ENCODE results near the gene PPP6R2. TPM values are rescaled to one million over a fixed set of nuclear protein-coding genes. Genes with fewer than 3 reads are reported as not detected.

PPP6R2 gene
- total and polyA plus RNA-seq, 2 of the 8 experiments (the other 6 are each of a cell fraction or from before 2014, with no cell fraction given), result 25.0 to 32.2 TPM

DNA sequence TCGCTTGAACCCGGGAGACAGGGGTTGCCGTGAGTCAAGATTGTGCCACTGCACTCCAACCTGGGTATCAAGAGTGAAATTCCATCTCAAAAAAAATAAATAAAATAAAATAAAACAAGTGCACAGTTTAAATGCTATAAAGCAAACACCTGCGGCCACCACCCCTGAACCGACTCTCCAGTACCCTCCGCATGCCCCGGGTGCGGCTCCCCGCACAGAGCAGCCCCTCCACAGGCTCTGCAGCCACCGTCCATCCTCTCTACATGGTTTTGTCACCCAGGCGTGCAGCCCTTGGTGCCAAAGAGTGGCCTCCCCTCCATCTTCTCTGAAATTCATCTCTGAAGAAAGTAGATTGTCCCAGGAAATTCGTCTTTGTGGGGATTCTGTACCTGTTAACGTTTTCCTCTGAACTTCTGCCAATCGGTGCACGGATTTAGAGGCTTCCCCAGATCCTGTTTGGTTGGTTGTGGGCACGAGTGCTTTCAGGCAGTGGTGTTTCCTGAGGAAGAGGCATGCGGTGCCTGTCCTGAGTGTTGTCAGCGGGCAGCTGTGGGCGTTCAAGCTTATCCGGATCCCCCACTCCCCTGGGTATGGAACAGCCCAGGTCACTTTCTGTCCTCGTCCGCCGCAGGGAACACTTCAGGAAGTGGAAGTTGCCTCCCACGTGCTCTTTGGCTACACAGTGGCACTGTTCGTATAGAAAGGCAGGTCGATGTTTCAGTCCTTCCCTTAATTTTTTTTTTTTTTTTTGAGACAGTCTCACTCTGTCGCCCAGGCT is 147.6 kb downstream of the PPP6R2 start:
- Histone ChIP-seq H4K20me1 (replicated peaks in 1 of 2; ENCODE audit: control insufficient read depth in 1 of 2, insufficient read depth in 2 of 2, low read length in 2 of 2) (no peaks in the 10 kb centered on the region), H3K14ac (ENCODE audit: insufficient read length) (no peak overlapping the region), H3K23ac (ENCODE audit: insufficient read length) (no peak overlapping the region), H2BK20ac (ENCODE audit: low read length) (no peak overlapping the region), H3K4me1 (replicated peaks in 1 of 4; ENCODE audit: control insufficient read depth in 3 of 4, insufficient read depth in 4 of 4, low read length in 3 of 4) (no peaks in the 10 kb centered on the region; a peak in 1 of 7 replicates), H3K27me3 (replicated peaks in 1 of 4; ENCODE audit: control insufficient read depth in 3 of 4, extremely low read depth in 1 of 4, insufficient read depth in 3 of 4, low read length in 3 of 4) (peaks cover 0 to 2% (median 0%) of the 10 kb centered on the region in 4 experiments; a peak in 1 of 7 replicates), H3K18ac (ENCODE audit: extremely low read depth, low read length) (no peak overlapping the region), H2BK15ac (ENCODE audit: low read length) (no peak overlapping the region), H3K4me3 (ENCODE audit: extremely low read depth in 1 of 4, insufficient read depth in 2 of 4, low read depth in 3 of 4, low read length in 4 of 4) (no peak overlapping the region), H2AFZ (ENCODE audit: low read length) (no peak overlapping the region), H3K9ac (replicated peaks in 1 of 4; ENCODE audit: extremely low read depth in 1 of 4, low read depth in 3 of 4, low read length in 3 of 4) (no peak overlapping the region), H3K4me2 (ENCODE audit: insufficient read depth in 1 of 2, low read depth in 2 of 2, low read length in 2 of 2) (no peak overlapping the region), H3K27ac (ENCODE audit: low read depth, low read length) (no peak overlapping the region), H3K36me3 (ENCODE audit: control insufficient read depth in 2 of 4, insufficient read depth in 4 of 4, low read length in 3 of 4) (no peaks in the 10 kb centered on the region), H3K4ac (replicated peaks; ENCODE audit: insufficient read length, low read depth, low read length) (no peak overlapping the region), H4K5ac (ENCODE audit: insufficient read length, low read depth, low read length) (no peak overlapping the region), H4K8ac (ENCODE audit: extremely low read depth, insufficient read depth, low read length) (no peak overlapping the region), H3K56ac (replicated peaks; ENCODE audit: insufficient read length, low read depth, low read length) (no peak overlapping the region), H2BK120ac (replicated peaks; ENCODE audit: low read depth, low read length) (no peak overlapping the region), H3K23me2 (ENCODE audit: low read depth, low read length) (no peaks in the 10 kb centered on the region), H2BK5ac (ENCODE audit: low read depth, low read length) (no peak overlapping the region), H4K91ac (replicated peaks; ENCODE audit: insufficient read length, low read length) (no peak overlapping the region), H3K79me1 (ENCODE audit: low read depth, low read length) (no peaks in the 10 kb centered on the region), H3K79me2 (ENCODE audit: control insufficient read depth in 1 of 2, insufficient read depth in 2 of 2, low read length in 2 of 2) (no peaks in the 10 kb centered on the region), H2BK12ac (ENCODE audit: low read depth, low read length) (0 out of 2 replicates have a peak overlapping the region, but pooled peaks have one; percentile 27), H2AK5ac (ENCODE audit: low read depth, low read length) (no peak overlapping the region), H3K9me3 (ENCODE audit: insufficient read depth in 2 of 2, low read depth in 1 of 2, low read length in 1 of 2) (no peaks in the 10 kb centered on the region)
- TF ChIP-seq NANOG (IDR thresholded peaks at IDR 0.05; ENCODE audit: insufficient read depth, low read depth, low read length, poor library complexity, severe bottlenecking), result no peak
- no peak for TF ChIP-seq RFX5 (IDR thresholded peaks at IDR 0.05; ENCODE audit: borderline replicate concordance, low read depth, low read length)
- TF ChIP-seq TCF12 (IDR thresholded peaks at IDR 0.05; ENCODE audit: low read depth, low read length), result no peak
- TF ChIP-seq JUND (IDR thresholded peaks at IDR 0.05; ENCODE audit: low read length), result no peak
- TF ChIP-seq TAF7 (optimal IDR thresholded peaks at IDR 0.05; ENCODE audit: borderline replicate concordance, low read depth, low read length), result no peak
- TF ChIP-seq HDAC2 (IDR thresholded peaks at IDR 0.05; ENCODE audit: borderline replicate concordance in 1 of 2, low read depth in 2 of 2, low read length in 2 of 2), result no peak
- no peak for TF ChIP-seq SUZ12 (IDR thresholded peaks at IDR 0.05; ENCODE audit: low read length)
- TF ChIP-seq JUN (IDR thresholded peaks at IDR 0.05; ENCODE audit: low read depth, low read length), result no peak
- no peak for TF ChIP-seq TAF1 (IDR thresholded peaks at IDR 0.05; ENCODE audit: low read depth, low read length)
- TF ChIP-seq YY1 (IDR thresholded peaks at IDR 0.05; ENCODE audit: low read depth, low read length), result no peak
- no peak for TF ChIP-seq FOSL1 (IDR thresholded peaks at IDR 0.05; ENCODE audit: insufficient read depth, low read depth, low read length)
- no peak for FAIRE-seq
- ChIA-PET CTCF (ENCODE audit: partially characterized antibody) (interaction anchor here (0.6 to 2.3 kb wide), 5 partner anchors 7 to 43 kb away, joined by 3 to 11 read pairs (median 5); no protein-coding TSS in a partner anchor), POLR2A (ENCODE audit: partially characterized antibody) (interaction anchor here (0.7 to 0.8 kb wide), 2 partner anchors 12 to 13 kb away, joined by 3 read pairs; no protein-coding TSS in a partner anchor)
- WGBS, 2 experiments (ENCODE audit: extremely low coverage in 1 of 2, insufficient coverage in 1 of 2, insufficient read length in 1 of 2, insufficient replicate concordance in 2 of 2, low coverage in 1 of 2, low lambda C conversion rate in 2 of 2, missing lambda C conversion rate in 1 of 2), result 87% methylated on average over 26 of the region's 27 CpGs; no CpG with 5 or more reads in 1 of the 2 experiments
- no peak for DNase-seq (ENCODE audit: low read depth in 1 of 2, low spot score in 2 of 2)
